Left lobe of liver (tissue), 2 donors: ENCODE data around the gene R3HDM4. TPM values are rescaled to one million over a fixed set of nuclear protein-coding genes. Genes with fewer than 3 reads are reported as not detected.

ENCODE experiments used
- ATAC-seq: fragments of 200-7000 bp; cut with Tn5 transposase; one replicate; pipeline ENCODE4 v1.9.1; 2020; ENCODE audit warnings: mild to moderate bottlenecking, moderate library complexity
- DNase-seq: peaks from one replicate; pipeline ENCODE4 v3.0.0-alpha.2; 2020; ENCODE audit warnings: low spot score
- total RNA-seq: library from RNA; stranded (reverse); gene quantifications from one replicate; pipeline ENCODE4 v1.2.1, GENCODE V29; 2021
- donor health status: DM: no; HTN: no; CAD: no; lungs with moderate emphysema.
- donor health status: DM: no; HTN: yes; CAD: no.

R3HDM4 gene
- total RNA-seq, 1 donor from 2014 or later, result 20.9 TPM

- DNase-seq (no peak), ATAC-seq (peak; percentile 16)
Observed at GRCh38 chr19:917323-918151, 4.5 kb upstream of the R3HDM4 start, which contains the start of gene KISS1R. TSS of gene KISS1R (plus strand) at chr19:917333. CDS start at chr19:917503, 170 bp downstream.

- ATAC-seq (no peak), DNase-seq (no peak)
Observed at GRCh38 chr19:916645-917322, 3.8 kb upstream of the R3HDM4 start.

- no peak for ATAC-seq
- no peak for DNase-seq
Observed at GRCh38 chr19:912181-913079, 589 bp downstream of the R3HDM4 start.

- no peak for DNase-seq
- no peak for ATAC-seq
Observed at GRCh38 chr19:911197-912033, 1.6 kb downstream of the R3HDM4 start.

GRCh38 chr19:907183-907853 is 5.7 kb downstream of the R3HDM4 start:
- ATAC-seq (no peak), DNase-seq (no peak)

- ATAC-seq (no peak), DNase-seq (no peak)
Observed at GRCh38 chr19:906480-906879, 6.5 kb downstream of the R3HDM4 start.

- ATAC-seq (no peak), DNase-seq (no peak)
Observed at GRCh38 chr19:904545-904944, 8.5 kb downstream of the R3HDM4 start.

GRCh38 chr19:903266-903797 is 9.7 kb downstream of the R3HDM4 start:
- ATAC-seq, result no peak
- no peak for DNase-seq

- DNase-seq (peak; percentile 81), ATAC-seq (peak; percentile 90)
Observed at GRCh38 chr19:902446-903226, 10.4 kb downstream of the R3HDM4 start.

- no peak for DNase-seq
- no peak for ATAC-seq
Observed at GRCh38 chr19:902093-902370, 11.0 kb downstream of the R3HDM4 start.

GRCh38 chr19:901216-902092 is 11.6 kb downstream of the R3HDM4 start:
- ATAC-seq, result no peak
- no peak for DNase-seq

GRCh38 chr19:900302-901111 is 12.5 kb downstream of the R3HDM4 start:
- DNase-seq (no peak), ATAC-seq (no peak)

GRCh38 chr19:900043-900301 is 13.0 kb downstream of the R3HDM4 start:
- no peak for DNase-seq

GRCh38 chr19:899336-900042 is 13.5 kb downstream of the R3HDM4 start:
- no peak for ATAC-seq
- DNase-seq, result no peak

More at GRCh38 chr19:900043-900301, 13.0 kb downstream of the R3HDM4 start:
- no peak for ATAC-seq

- DNase-seq, result no peak
Observed at GRCh38 chr19:898663-899062, 14.4 kb downstream of the R3HDM4 start.

GRCh38 chr19:897442-898039 is 15.5 kb downstream of the R3HDM4 start:
- no peak for DNase-seq
- ATAC-seq, result no peak

More at GRCh38 chr19:898663-899062, 14.4 kb downstream of the R3HDM4 start:
- no peak for ATAC-seq
